GM19452 (cell line): Measurements from ENCODE around the gene LRRC73.
"Not testable (repeated sequence)": the region's sequence is repeated elsewhere in the genome, so short reads cannot be mapped to it uniquely, and the experiment has no call there.

ENCODE experiments used
- ATAC-seq: cut with Tn5 transposase; IDR thresholded peaks from one replicate; pipeline ENCODE4 v1.9.1; 2021; ENCODE audit not compliant: unreplicated experiment

Gene LRRC73

GRCh38 chr6:43511824-43512415, 1.8 kb upstream of the LRRC73 start:
- ATAC-seq: no peak

- no peak for ATAC-seq
Measured at GRCh38 chr6:43510827-43511163, 649 bp upstream of the LRRC73 start.

GRCh38 chr6:43509142-43509983, 783 bp downstream of the LRRC73 start:
- no peak for ATAC-seq

GRCh38 chr6:43508481-43509141, 1.5 kb downstream of the LRRC73 start:
- ATAC-seq: no peak

GRCh38 chr6:43506667-43507471, 3.3 kb downstream of the LRRC73 start:
- ATAC-seq: no peak

- ATAC-seq: no peak
Measured at GRCh38 chr6:43506171-43506570, 4.0 kb downstream of the LRRC73 start.

- ATAC-seq: no peak
Measured at GRCh38 chr6:43505718-43506117, 4.4 kb downstream of the LRRC73 start.

GRCh38 chr6:43504756-43505593, 5.2 kb downstream of the LRRC73 start:
- ATAC-seq: no peak

- no peak for ATAC-seq
Measured at GRCh38 chr6:43503443-43503842, 6.7 kb downstream of the LRRC73 start.

- ATAC-seq: no peak
Measured at GRCh38 chr6:43502666-43503065, 7.5 kb downstream of the LRRC73 start.

- no peak for ATAC-seq
Measured at GRCh38 chr6:43500921-43501320, 9.2 kb downstream of the LRRC73 start.

- ATAC-seq: no peak
Measured at GRCh38 chr6:43499028-43499815, 10.9 kb downstream of the LRRC73 start.

GRCh38 chr6:43498291-43498690, 11.9 kb downstream of the LRRC73 start:
- not testable (repeated sequence) for ATAC-seq

- no peak for ATAC-seq
Measured at GRCh38 chr6:43497689-43498088, 12.5 kb downstream of the LRRC73 start.

- no peak for ATAC-seq
Measured at GRCh38 chr6:43497129-43497396, 13.1 kb downstream of the LRRC73 start.

- no peak for ATAC-seq
Measured at GRCh38 chr6:43496370-43497128, 13.6 kb downstream of the LRRC73 start.

GRCh38 chr6:43495409-43495941, 14.7 kb downstream of the LRRC73 start:
- ATAC-seq: no peak

- ATAC-seq: no peak
Measured at GRCh38 chr6:43494766-43495165, 15.4 kb downstream of the LRRC73 start.

- no peak for ATAC-seq
Measured at GRCh38 chr6:43494321-43494720, 15.8 kb downstream of the LRRC73 start.
